HEK293 (cell line): Measurements from ENCODE around the gene STEAP1.

Experiments used
- GLIS2 ChIP-seq: fragments of 450-650 bp; formaldehyde crosslinking; IDR thresholded peaks from 2 replicates; pipeline ENCODE4 v1.5.1; 2016; ENCODE audit warnings: missing biosample characterization, missing genetic modification characterization
- ZBTB8A ChIP-seq: fragments of 450-650 bp; formaldehyde crosslinking; IDR thresholded peaks from 2 replicates; pipeline ENCODE4 v1.5.1; 2016; ENCODE audit warnings: missing biosample characterization, missing genetic modification characterization
- ZNF274 ChIP-seq, 2 experiments: fragments of 200-500 bp in 1 of 2; fragments of 450-650 bp in 1 of 2; sonication (Bioruptor generic) in 1 of 2; formaldehyde crosslinking in 1 of 2; IDR thresholded peaks; 2 replicates each; pipeline versions ENCODE4 v1.5.1 to v1.6.1; 2014 to 2016; ENCODE audit warnings: borderline replicate concordance in 1 of 2, inconsistent platforms in 1 of 2, low read length in 1 of 2, missing biosample characterization in 1 of 2, missing genetic modification characterization in 1 of 2
- ZNF302 ChIP-seq: fragments of 450-650 bp; formaldehyde crosslinking; IDR thresholded peaks from 2 replicates; pipeline ENCODE4 v1.5.1; 2016; ENCODE audit warnings: missing biosample characterization, missing genetic modification characterization, low read depth
- TF ChIP-seq, protein P1 (sequence below): fragments of 450-650 bp; formaldehyde crosslinking; IDR thresholded peaks from 2 replicates; pipeline ENCODE4 v1.5.1; 2016; ENCODE audit warnings: missing biosample characterization, missing genetic modification characterization
- TF ChIP-seq, protein P2 (sequence below): fragments of 450-650 bp; formaldehyde crosslinking; IDR thresholded peaks from 2 replicates; pipeline ENCODE4 v1.5.1; 2016; ENCODE audit warnings: missing biosample characterization, missing genetic modification characterization
- TF ChIP-seq, protein P3 (sequence below): fragments of 450-650 bp; formaldehyde crosslinking; IDR thresholded peaks from 2 replicates; pipeline ENCODE4 v1.5.1; 2016; ENCODE audit warnings: missing biosample characterization, missing genetic modification characterization
- TF ChIP-seq, protein P4 (sequence below): fragments of 450-650 bp; formaldehyde crosslinking; IDR thresholded peaks from 2 replicates; pipeline ENCODE4 v1.5.1; 2016; ENCODE audit warnings: missing biosample characterization, missing genetic modification characterization
- TF ChIP-seq, protein P5 (sequence below): fragments of 450-650 bp; formaldehyde crosslinking; optimal IDR thresholded peaks from 2 replicates; pipeline ENCODE3; 2016; ENCODE audit warnings: missing biosample characterization, mild to moderate bottlenecking, missing genetic modification characterization

DNA sequence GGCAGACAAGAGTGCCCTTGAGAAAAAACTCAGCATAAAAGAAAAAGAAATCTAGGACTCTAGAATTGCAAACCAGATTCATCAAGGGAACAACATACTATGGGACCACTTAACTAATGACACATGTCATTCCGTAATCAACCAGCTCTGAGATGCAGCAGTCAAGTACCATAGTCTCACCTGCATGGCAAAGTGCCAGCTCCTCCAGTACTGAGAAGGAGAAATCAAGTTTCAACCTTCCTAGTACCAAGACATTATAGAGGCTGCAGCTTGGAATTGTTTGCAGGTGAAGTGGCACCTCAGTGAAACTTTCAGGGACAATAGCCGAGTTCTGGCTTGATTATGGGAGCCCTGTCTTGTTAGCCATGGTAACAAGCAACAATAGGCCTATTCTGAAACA is 11.5 kb downstream of the STEAP1 start:
- TF ChIP-seq, protein P1, sequence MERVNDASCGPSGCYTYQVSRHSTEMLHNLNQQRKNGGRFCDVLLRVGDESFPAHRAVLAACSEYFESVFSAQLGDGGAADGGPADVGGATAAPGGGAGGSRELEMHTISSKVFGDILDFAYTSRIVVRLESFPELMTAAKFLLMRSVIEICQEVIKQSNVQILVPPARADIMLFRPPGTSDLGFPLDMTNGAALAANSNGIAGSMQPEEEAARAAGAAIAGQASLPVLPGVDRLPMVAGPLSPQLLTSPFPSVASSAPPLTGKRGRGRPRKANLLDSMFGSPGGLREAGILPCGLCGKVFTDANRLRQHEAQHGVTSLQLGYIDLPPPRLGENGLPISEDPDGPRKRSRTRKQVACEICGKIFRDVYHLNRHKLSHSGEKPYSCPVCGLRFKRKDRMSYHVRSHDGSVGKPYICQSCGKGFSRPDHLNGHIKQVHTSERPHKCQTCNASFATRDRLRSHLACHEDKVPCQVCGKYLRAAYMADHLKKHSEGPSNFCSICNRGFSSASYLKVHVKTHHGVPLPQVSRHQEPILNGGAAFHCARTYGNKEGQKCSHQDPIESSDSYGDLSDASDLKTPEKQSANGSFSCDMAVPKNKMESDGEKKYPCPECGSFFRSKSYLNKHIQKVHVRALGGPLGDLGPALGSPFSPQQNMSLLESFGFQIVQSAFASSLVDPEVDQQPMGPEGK (tag by site-specific recombination), result no peak
- TF ChIP-seq, protein P2, sequence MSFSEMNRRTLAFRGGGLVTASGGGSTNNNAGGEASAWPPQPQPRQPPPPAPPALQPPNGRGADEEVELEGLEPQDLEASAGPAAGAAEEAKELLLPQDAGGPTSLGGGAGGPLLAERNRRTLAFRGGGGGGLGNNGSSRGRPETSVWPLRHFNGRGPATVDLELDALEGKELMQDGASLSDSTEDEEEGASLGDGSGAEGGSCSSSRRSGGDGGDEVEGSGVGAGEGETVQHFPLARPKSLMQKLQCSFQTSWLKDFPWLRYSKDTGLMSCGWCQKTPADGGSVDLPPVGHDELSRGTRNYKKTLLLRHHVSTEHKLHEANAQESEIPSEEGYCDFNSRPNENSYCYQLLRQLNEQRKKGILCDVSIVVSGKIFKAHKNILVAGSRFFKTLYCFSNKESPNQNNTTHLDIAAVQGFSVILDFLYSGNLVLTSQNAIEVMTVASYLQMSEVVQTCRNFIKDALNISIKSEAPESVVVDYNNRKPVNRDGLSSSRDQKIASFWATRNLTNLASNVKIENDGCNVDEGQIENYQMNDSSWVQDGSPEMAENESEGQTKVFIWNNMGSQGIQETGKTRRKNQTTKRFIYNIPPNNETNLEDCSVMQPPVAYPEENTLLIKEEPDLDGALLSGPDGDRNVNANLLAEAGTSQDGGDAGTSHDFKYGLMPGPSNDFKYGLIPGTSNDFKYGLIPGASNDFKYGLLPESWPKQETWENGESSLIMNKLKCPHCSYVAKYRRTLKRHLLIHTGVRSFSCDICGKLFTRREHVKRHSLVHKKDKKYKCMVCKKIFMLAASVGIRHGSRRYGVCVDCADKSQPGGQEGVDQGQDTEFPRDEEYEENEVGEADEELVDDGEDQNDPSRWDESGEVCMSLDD (tag by site-specific recombination), result no peak
- TF ChIP-seq ZNF274 (IDR thresholded peaks at IDR 0.05; ENCODE audit: low read length) (no peak), ZNF274 (tag by site-specific recombination; IDR thresholded peaks at IDR 0.05; ENCODE audit: borderline replicate concordance) (no peak), ZBTB8A (tag by site-specific recombination) (no peak), ZNF302 (tag by site-specific recombination) (no peak), GLIS2 (tag by site-specific recombination) (no peak)
- TF ChIP-seq, protein P3, sequence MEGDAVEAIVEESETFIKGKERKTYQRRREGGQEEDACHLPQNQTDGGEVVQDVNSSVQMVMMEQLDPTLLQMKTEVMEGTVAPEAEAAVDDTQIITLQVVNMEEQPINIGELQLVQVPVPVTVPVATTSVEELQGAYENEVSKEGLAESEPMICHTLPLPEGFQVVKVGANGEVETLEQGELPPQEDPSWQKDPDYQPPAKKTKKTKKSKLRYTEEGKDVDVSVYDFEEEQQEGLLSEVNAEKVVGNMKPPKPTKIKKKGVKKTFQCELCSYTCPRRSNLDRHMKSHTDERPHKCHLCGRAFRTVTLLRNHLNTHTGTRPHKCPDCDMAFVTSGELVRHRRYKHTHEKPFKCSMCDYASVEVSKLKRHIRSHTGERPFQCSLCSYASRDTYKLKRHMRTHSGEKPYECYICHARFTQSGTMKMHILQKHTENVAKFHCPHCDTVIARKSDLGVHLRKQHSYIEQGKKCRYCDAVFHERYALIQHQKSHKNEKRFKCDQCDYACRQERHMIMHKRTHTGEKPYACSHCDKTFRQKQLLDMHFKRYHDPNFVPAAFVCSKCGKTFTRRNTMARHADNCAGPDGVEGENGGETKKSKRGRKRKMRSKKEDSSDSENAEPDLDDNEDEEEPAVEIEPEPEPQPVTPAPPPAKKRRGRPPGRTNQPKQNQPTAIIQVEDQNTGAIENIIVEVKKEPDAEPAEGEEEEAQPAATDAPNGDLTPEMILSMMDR (tag by site-specific recombination), result no peak
- TF ChIP-seq, protein P4, sequence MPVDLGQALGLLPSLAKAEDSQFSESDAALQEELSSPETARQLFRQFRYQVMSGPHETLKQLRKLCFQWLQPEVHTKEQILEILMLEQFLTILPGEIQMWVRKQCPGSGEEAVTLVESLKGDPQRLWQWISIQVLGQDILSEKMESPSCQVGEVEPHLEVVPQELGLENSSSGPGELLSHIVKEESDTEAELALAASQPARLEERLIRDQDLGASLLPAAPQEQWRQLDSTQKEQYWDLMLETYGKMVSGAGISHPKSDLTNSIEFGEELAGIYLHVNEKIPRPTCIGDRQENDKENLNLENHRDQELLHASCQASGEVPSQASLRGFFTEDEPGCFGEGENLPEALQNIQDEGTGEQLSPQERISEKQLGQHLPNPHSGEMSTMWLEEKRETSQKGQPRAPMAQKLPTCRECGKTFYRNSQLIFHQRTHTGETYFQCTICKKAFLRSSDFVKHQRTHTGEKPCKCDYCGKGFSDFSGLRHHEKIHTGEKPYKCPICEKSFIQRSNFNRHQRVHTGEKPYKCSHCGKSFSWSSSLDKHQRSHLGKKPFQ (tag by site-specific recombination), result no peak
- TF ChIP-seq, protein P5, sequence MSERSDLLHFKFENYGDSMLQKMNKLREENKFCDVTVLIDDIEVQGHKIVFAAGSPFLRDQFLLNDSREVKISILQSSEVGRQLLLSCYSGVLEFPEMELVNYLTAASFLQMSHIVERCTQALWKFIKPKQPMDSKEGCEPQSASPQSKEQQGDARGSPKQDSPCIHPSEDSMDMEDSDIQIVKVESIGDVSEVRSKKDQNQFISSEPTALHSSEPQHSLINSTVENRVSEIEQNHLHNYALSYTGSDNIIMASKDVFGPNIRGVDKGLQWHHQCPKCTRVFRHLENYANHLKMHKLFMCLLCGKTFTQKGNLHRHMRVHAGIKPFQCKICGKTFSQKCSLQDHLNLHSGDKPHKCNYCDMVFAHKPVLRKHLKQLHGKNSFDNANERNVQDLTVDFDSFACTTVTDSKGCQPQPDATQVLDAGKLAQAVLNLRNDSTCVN (tag by site-specific recombination), result no peak
